ENCODE measurements around the gene PARP9. TPM values are rescaled to one million over a fixed set of nuclear protein-coding genes. Genes with fewer than 3 reads are reported as not detected.

The PARP9 gene
- total RNA-seq, 2 donors from 2014 or later = 13.2 to 17.1 TPM

GRCh38 chr3:122533480-122533879 lies 30.6 kb downstream of the PARP9 start:
- Histone ChIP-seq H3K27me3 (no peaks in the 10 kb centered on the region), H3K27ac (no peak overlapping the region), H3K36me3 (replicated peaks in 1 of 2; ENCODE audit: insufficient read depth in 1 of 2, low read depth in 2 of 2) (peaks cover 0 to 40% of the 10 kb centered on the region in 2 donors), H3K4me1 (no peaks in the 10 kb centered on the region), H3K4me3 (no peak overlapping the region), H3K9me3 (no peaks in the 10 kb centered on the region)
- intact Hi-C loops (cut with DNase I) = no loop called here
- no peak for ATAC-seq
- 77 to 80% methylated on average over 2 of the region's 2 CpGs for WGBS, 2 donors
- TF ChIP-seq POLR2A (IDR thresholded peaks at IDR 0.05) (no peak), CTCF (IDR thresholded peaks at IDR 0.05) (no peak)
- DNase-seq = no peak

GRCh38 chr3:122530164-122530563 lies 33.9 kb downstream of the PARP9 start:
- Histone ChIP-seq H3K4me1 (no peaks in the 10 kb centered on the region), H3K27me3 (no peaks in the 10 kb centered on the region), H3K4me3 (no peak overlapping the region), H3K27ac (no peak overlapping the region), H3K36me3 (replicated peaks in 1 of 2; ENCODE audit: insufficient read depth in 1 of 2, low read depth in 2 of 2) (peaks cover 0 to 35% of the 10 kb centered on the region in 2 donors), H3K9me3 (no peaks in the 10 kb centered on the region)
- DNase-seq = no peak
- WGBS, 2 donors = 71 to 87% methylated on average over 2 of the region's 2 CpGs
- no peak for TF ChIP-seq POLR2A (IDR thresholded peaks at IDR 0.05)
- no peak for TF ChIP-seq CTCF (IDR thresholded peaks at IDR 0.05)
- intact Hi-C loops (cut with DNase I) = no loop called here
- no peak for ATAC-seq

- Histone ChIP-seq H3K27me3 (no peaks in the 10 kb centered on the region), H3K27ac (no peak overlapping the region), H3K9me3 (no peaks in the 10 kb centered on the region), H3K4me1 (no peaks in the 10 kb centered on the region), H3K4me3 (no peak overlapping the region), H3K36me3 (replicated peaks in 1 of 2; ENCODE audit: insufficient read depth in 1 of 2, low read depth in 2 of 2) (peaks cover 0 to 5% of the 10 kb centered on the region in 2 donors)
- ATAC-seq (no peak), DNase-seq (no peak)
- TF ChIP-seq POLR2A (IDR thresholded peaks at IDR 0.05) (no peak), CTCF (IDR thresholded peaks at IDR 0.05) (no peak)
- 93 to 98% methylated on average over 11 of the region's 11 CpGs for WGBS, 2 donors
- intact Hi-C loops (cut with DNase I) = no loop called here
Observed at GRCh38 chr3:122523317-122523716, 40.8 kb downstream of the PARP9 start.

GRCh38 chr3:122520861-122521260 lies 43.2 kb downstream of the PARP9 start:
- no peak overlapping the region for H3K27ac ChIP-seq
- DNase-seq (no peak), ATAC-seq (no peak)
- intact Hi-C loops (cut with DNase I) = no loop called here
- H3K4me1 ChIP-seq = no peaks in the 10 kb centered on the region
- TF ChIP-seq CTCF (IDR thresholded peaks at IDR 0.05) = no peak
- no peak overlapping the region for H3K4me3 ChIP-seq
- H3K9me3 ChIP-seq = no peaks in the 10 kb centered on the region
- no peaks in the 10 kb centered on the region for H3K36me3 ChIP-seq (replicated peaks in 1 of 2; ENCODE audit: insufficient read depth in 1 of 2, low read depth in 2 of 2)
- H3K27me3 ChIP-seq = no peaks in the 10 kb centered on the region
- 83 to 88% methylated on average over 4 of the region's 4 CpGs for WGBS, 2 donors

- Histone ChIP-seq H3K4me3 (no peak overlapping the region), H3K4me1 (peaks cover 5% of the 10 kb centered on the region), H3K27ac (no peak overlapping the region), H3K9me3 (no peaks in the 10 kb centered on the region), H3K27me3 (no peaks in the 10 kb centered on the region), H3K36me3 (replicated peaks in 1 of 2; ENCODE audit: insufficient read depth in 1 of 2, low read depth in 2 of 2) (no peaks in the 10 kb centered on the region)
- ATAC-seq (no peak), DNase-seq (no peak)
- TF ChIP-seq POLR2A (IDR thresholded peaks at IDR 0.05) (no peak), CTCF (IDR thresholded peaks at IDR 0.05) (no peak)
- intact Hi-C loops (cut with DNase I) = no loop called here
Observed at GRCh38 chr3:122519693-122520092, 44.4 kb downstream of the PARP9 start.

Measured in body of pancreas (tissue), 4 donors.